IMR-90 (cell line): ENCODE data around the gene FCSK. TPM values are rescaled to one million over a fixed set of nuclear protein-coding genes. Genes with fewer than 3 reads are reported as not detected.

Source experiments
- ATAC-seq: fragments of 200-7000 bp; cut with Tn5 transposase; 2 replicates; pipeline ENCODE4 v1.9.1; 2020; ENCODE audit warnings: low read depth, mild to moderate bottlenecking, moderate library complexity
- BruUV-seq: library from RNA; stranded (reverse); fragments of 400-500 nt; replicated peaks from 2 replicates; lab custom pipeline; 2021; lab: Mats Ljungman, UMichigan
- CTCF ChIA-PET: fragments of 300-600 bp; formaldehyde crosslinking; extraction: SDS; loops from one replicate; lab custom pipeline; 2021; ENCODE audit warnings: antibody characterized with exemption; lab: Yijun Ruan, JAX
- POLR2A ChIA-PET: fragments of 300-600 bp; sonication (Branson Sonifier 250); formaldehyde crosslinking; loops from one replicate; lab custom pipeline; 2022; ENCODE audit warnings: antibody characterized with exemption; ENCODE audit not compliant: unreplicated experiment; lab: Charles Lee
- DNase-seq: peaks from one replicate; pipeline ENCODE4 v3.0.0; 2013
- H2AFZ ChIP-seq: replicated peaks from 2 replicates; pipeline ENCODE3; 2013; ENCODE audit warnings: low read length, mild to moderate bottlenecking; ENCODE audit not compliant: poor library complexity
- H2AK5ac ChIP-seq: 2 replicates; pipeline ENCODE4 v1.6.1; 2013; ENCODE audit warnings: low read depth, low read length, inconsistent platforms
- H2AK9ac ChIP-seq: replicated peaks from 2 replicates; pipeline ENCODE3; 2013; ENCODE audit warnings: mild to moderate bottlenecking, low read depth, low read length, moderate library complexity; ENCODE audit not compliant: poor library complexity
- H2BK120ac ChIP-seq: 2 replicates; pipeline ENCODE4 v1.6.1; 2013; ENCODE audit warnings: low read depth, low read length, inconsistent platforms
- H2BK15ac ChIP-seq: 3 replicates; pipeline ENCODE4 v1.6.1; 2013; ENCODE audit warnings: low read depth, low read length, inconsistent platforms
- H2BK20ac ChIP-seq: 2 replicates; pipeline ENCODE4 v1.6.1; 2013; ENCODE audit warnings: low read depth, mild to moderate bottlenecking, inconsistent platforms, low read length, moderate library complexity
- H2BK5ac ChIP-seq: 2 replicates; pipeline ENCODE4 v1.6.1; 2013; ENCODE audit warnings: mild to moderate bottlenecking, low read depth, low read length, inconsistent platforms; ENCODE audit not compliant: poor library complexity, severe bottlenecking
- H3K14ac ChIP-seq: replicated peaks from 2 replicates; pipeline ENCODE4 v1.6.1; 2013; ENCODE audit warnings: low read depth, low read length, inconsistent platforms
- H3K18ac ChIP-seq: 2 replicates; pipeline ENCODE4 v1.6.1; 2013; ENCODE audit warnings: low read depth, low read length, control low read depth
- H3K23ac ChIP-seq: 2 replicates; pipeline ENCODE4 v1.6.1; 2013; ENCODE audit warnings: low read depth, low read length, inconsistent platforms
- H3K27ac ChIP-seq: 2 replicates; pipeline ENCODE4 v1.5.1; 2013; ENCODE audit warnings: mild to moderate bottlenecking, control low read depth, low read length; ENCODE audit not compliant: insufficient read depth
- H3K27me3 ChIP-seq: 2 replicates; pipeline ENCODE4 v1.6.1; 2013; ENCODE audit warnings: low read length; ENCODE audit not compliant: control insufficient read depth, insufficient read depth
- H3K36me3 ChIP-seq: 2 replicates; pipeline ENCODE4 v1.6.1; 2013; ENCODE audit warnings: low read length, mixed read lengths; ENCODE audit not compliant: control insufficient read depth, insufficient read depth
- H3K4ac ChIP-seq: 2 replicates; pipeline ENCODE4 v1.6.1; 2013; ENCODE audit warnings: low read depth, low read length, inconsistent platforms
- H3K4me1 ChIP-seq: 2 replicates; pipeline ENCODE4 v1.6.1; 2013; ENCODE audit warnings: low read length, mixed read lengths; ENCODE audit not compliant: control insufficient read depth, insufficient read depth
- H3K4me2 ChIP-seq: 2 replicates; pipeline ENCODE4 v1.6.1; 2013; ENCODE audit warnings: low read depth, mild to moderate bottlenecking, control low read depth, low read length, moderate library complexity
- H3K4me3 ChIP-seq: 2 replicates; pipeline ENCODE4 v1.5.1; 2013; ENCODE audit warnings: low read depth, mild to moderate bottlenecking, control low read depth, low read length, moderate library complexity; ENCODE audit not compliant: insufficient read depth
- H3K56ac ChIP-seq: 2 replicates; pipeline ENCODE4 v1.6.1; 2013; ENCODE audit warnings: low read length, inconsistent platforms; ENCODE audit not compliant: insufficient read depth; ENCODE audit errors: extremely low read depth
- H3K79me1 ChIP-seq, 2 experiments: 2 replicates each; pipeline ENCODE4 v1.6.1; 2013; ENCODE audit warnings: low read length in 2 of 2, inconsistent platforms in 1 of 2, low read depth in 1 of 2
- H3K9ac ChIP-seq: 2 replicates; pipeline ENCODE4 v1.6.1; 2013; ENCODE audit warnings: low read depth, low read length, control low read depth
- H3K9me1 ChIP-seq: 2 replicates; pipeline ENCODE4 v1.6.1; 2013; ENCODE audit warnings: low read length, inconsistent platforms; ENCODE audit not compliant: insufficient read depth
- H3K9me3 ChIP-seq: 2 replicates; pipeline ENCODE4 v1.6.1; 2013; ENCODE audit warnings: low read length; ENCODE audit not compliant: control insufficient read depth, insufficient read depth
- H4K20me1 ChIP-seq: 2 replicates; pipeline ENCODE4 v1.6.1; 2013; ENCODE audit warnings: low read length, inconsistent platforms; ENCODE audit not compliant: insufficient read depth
- H4K5ac ChIP-seq: 2 replicates; pipeline ENCODE4 v1.6.1; 2013; ENCODE audit warnings: mild to moderate bottlenecking, low read depth, low read length, control low read depth
- H4K8ac ChIP-seq, 2 experiments: 2 replicates each; pipeline ENCODE4 v1.6.1; 2013; ENCODE audit warnings: low read depth in 2 of 2, low read length in 2 of 2, control low read depth in 1 of 2, inconsistent platforms in 1 of 2
- H4K91ac ChIP-seq: 2 replicates; pipeline ENCODE4 v1.6.1; 2013; ENCODE audit warnings: low read depth, low read length, inconsistent platforms; ENCODE audit not compliant: insufficient read depth
- FOS ChIP-seq: fragments of 150-350 bp; IDR thresholded peaks from 2 replicates; pipeline ENCODE4 v1.6.1; 2016; ENCODE audit warnings: low read depth, low read length
- WGBS, 2 experiments: methylation state at CpG; one replicate each; pipeline versions ENCODE4 v1.1.5 to v1.1.7; 2013; ENCODE audit warnings: missing lambda C conversion rate in 2 of 2; ENCODE audit not compliant: insufficient read length in 1 of 2; ENCODE audit errors: extremely low coverage in 2 of 2; 5-methylcytosine and 5-hydroxymethylcytosine counted together
- dilution Hi-C: fragments of 300-500 bp; cut with HindIII; formaldehyde crosslinking; loops from one replicate; pipeline ENCODE4 v1.14.3; 2018; ENCODE audit warnings: low sequenced_read_pairs; ENCODE audit not compliant: unreplicated experiment
- in situ Hi-C: fragments of 300-500 bp; cut with MboI; formaldehyde crosslinking; loops from 3 replicates; pipeline ENCODE4 v1.14.3; 2019; ENCODE audit warnings: low sequenced_read_pairs, inconsistent platforms, mixed read lengths
- intact Hi-C: fragments of 100-400 bp; cut with micrococcal nuclease; formaldehyde crosslinking; loops from 2 replicates; pipeline ENCODE4 v1.10.0; 2022
- polyA plus RNA-seq, 3 experiments: library from polyadenylated mRNA; depleted of rRNA; stranded (reverse); fragments of >200 nt; gene quantifications; 2 replicates each; pipeline ENCODE4 v1.2.3, GENCODE V29; 2012; ENCODE audit warnings: low replicate concordance in 1 of 3
- total RNA-seq: library from RNA; depleted of rRNA; stranded (reverse); fragments of >200 nt; gene quantifications from 2 replicates; pipeline ENCODE4 v1.2.3, GENCODE V29; 2012

The FCSK gene
- total and polyA plus RNA-seq, 2 of the 4 experiments (the other 2 are of a cell fraction), result 6.1 to 7.2 TPM

GRCh38 chr16:70493802-70494201 lies 39.4 kb downstream of the FCSK start:
- ChIA-PET POLR2A (no interaction called here), CTCF (no interaction called here)
- Histone ChIP-seq H2AFZ (no peak overlapping the region), H2AK9ac (peak overlapping the region; percentile 26), H3K18ac (no peak overlapping the region), H4K20me1 (no peaks in the 10 kb centered on the region), H2BK20ac (no peak overlapping the region), H2BK120ac (no peak overlapping the region), H2AK5ac (no peak overlapping the region), H3K23ac (no peak overlapping the region), H3K9me3 (no peaks in the 10 kb centered on the region), H4K8ac (no peak overlapping the region), H3K4me1 (peaks cover 3% of the 10 kb centered on the region), H3K27me3 (no peaks in the 10 kb centered on the region), H2BK5ac (no peak overlapping the region), H3K14ac (no peak overlapping the region), H3K9ac (no peak overlapping the region), H2BK15ac (no peak overlapping the region), H3K4ac (no peak overlapping the region), H3K27ac (no peak overlapping the region), H3K79me1 (no peaks in the 10 kb centered on the region), H4K91ac (no peak overlapping the region), H3K4me2 (no peak overlapping the region), H3K36me3 (peaks cover 43% of the 10 kb centered on the region), H4K5ac (no peak overlapping the region), H3K56ac (no peak overlapping the region), H3K9me1 (peaks cover 15% of the 10 kb centered on the region), H3K4me3 (no peak overlapping the region)
- ATAC-seq (peak; percentile 38), DNase-seq (peak; percentile 28)
- no TSS peak for BruUV-seq
- dilution Hi-C loops (no loop called here), intact Hi-C loops (no loop called here), in situ Hi-C loops (no loop called here)
- TF ChIP-seq FOS, result no peak
- 86% methylated on average over 2 of the region's 3 CpGs; no CpG with 5 or more reads in 1 of the 2 experiments for WGBS, 2 experiments
